ENCODE data around the gene SERPINB12. TPM values are rescaled to one million over a fixed set of nuclear protein-coding genes. Genes with fewer than 3 reads are reported as not detected.

Gene SERPINB12
- total RNA-seq, 2 donors from 2014 or later: not detected

DNA sequence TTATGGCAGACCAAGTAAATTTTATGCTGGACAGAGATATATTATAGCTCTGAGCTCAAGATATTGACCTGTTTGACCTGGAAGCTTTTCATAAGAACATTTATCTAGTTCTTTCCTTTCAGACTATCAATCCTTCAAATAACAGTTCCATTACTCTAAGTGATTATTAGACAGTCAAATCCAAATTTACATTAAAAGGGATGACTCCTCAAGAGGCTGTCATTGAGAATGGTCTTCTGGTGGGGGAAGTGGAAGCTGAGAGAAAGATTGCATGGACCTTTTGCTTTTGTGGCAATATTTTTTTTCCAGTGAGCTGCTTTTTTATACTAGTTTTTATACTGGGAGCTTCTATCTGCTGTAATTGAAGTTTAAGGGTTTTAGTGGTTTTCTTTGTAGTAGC lies 14.9 kb upstream of the SERPINB12 start:
- H3K4me3 ChIP-seq: no peak overlapping the region
- H3K36me3 ChIP-seq (replicated peaks in 1 of 2; ENCODE audit: insufficient read depth in 1 of 2, low read depth in 2 of 2): no peaks in the 10 kb centered on the region
- H3K9me3 ChIP-seq: no peaks in the 10 kb centered on the region
- TF ChIP-seq, protein P1, sequence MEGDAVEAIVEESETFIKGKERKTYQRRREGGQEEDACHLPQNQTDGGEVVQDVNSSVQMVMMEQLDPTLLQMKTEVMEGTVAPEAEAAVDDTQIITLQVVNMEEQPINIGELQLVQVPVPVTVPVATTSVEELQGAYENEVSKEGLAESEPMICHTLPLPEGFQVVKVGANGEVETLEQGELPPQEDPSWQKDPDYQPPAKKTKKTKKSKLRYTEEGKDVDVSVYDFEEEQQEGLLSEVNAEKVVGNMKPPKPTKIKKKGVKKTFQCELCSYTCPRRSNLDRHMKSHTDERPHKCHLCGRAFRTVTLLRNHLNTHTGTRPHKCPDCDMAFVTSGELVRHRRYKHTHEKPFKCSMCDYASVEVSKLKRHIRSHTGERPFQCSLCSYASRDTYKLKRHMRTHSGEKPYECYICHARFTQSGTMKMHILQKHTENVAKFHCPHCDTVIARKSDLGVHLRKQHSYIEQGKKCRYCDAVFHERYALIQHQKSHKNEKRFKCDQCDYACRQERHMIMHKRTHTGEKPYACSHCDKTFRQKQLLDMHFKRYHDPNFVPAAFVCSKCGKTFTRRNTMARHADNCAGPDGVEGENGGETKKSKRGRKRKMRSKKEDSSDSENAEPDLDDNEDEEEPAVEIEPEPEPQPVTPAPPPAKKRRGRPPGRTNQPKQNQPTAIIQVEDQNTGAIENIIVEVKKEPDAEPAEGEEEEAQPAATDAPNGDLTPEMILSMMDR (IDR thresholded peaks at IDR 0.05): no peak
- TF ChIP-seq POLR2A (IDR thresholded peaks at IDR 0.05): no peak
- H3K27ac ChIP-seq: no peak overlapping the region
- no peaks in the 10 kb centered on the region for H3K27me3 ChIP-seq
- H3K4me1 ChIP-seq: peaks cover 10% of the 10 kb centered on the region
- intact Hi-C loops (cut with DNase I): loop anchor here (10.0 kb wide), 1 partner anchor 408 kb away; no protein-coding TSS in a partner anchor
- ATAC-seq (no peak), DNase-seq (no peak)

DNA sequence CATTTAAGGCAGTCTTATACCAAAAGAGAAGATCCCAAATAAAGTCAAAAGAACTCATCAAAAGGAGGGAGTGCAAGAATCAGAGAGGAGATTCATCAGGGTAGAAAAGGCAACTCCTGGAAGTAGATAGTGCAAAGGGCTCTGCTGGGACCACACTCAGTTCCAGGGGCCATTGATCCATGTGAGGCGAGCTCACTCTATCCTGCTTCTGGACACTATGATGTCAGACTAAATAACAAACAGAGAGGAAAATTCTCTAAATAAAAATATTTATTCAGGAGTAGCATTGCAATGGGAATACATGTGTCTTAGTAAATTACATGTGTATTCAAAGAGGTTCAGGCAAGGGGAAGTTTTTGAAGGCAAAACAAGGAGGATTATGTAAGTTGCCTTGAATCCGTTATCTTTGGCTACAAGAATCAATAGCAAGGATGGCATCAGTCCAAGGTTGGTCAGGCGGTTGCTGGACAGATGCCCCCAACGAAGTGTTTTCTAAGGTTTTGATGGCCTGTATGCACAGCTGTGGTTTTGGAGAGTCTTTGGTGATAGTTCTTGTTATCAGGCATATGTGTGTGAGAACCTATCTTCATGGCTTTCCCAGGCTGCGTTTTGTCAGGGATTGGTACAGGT lies 13.2 kb upstream of the SERPINB12 start:
- Histone ChIP-seq H3K4me1 (peaks cover 10% of the 10 kb centered on the region), H3K4me3 (no peak overlapping the region), H3K27me3 (no peaks in the 10 kb centered on the region), H3K36me3 (replicated peaks in 1 of 2; ENCODE audit: insufficient read depth in 1 of 2, low read depth in 2 of 2) (no peaks in the 10 kb centered on the region), H3K9me3 (no peaks in the 10 kb centered on the region), H3K27ac (no peak overlapping the region)
- TF ChIP-seq, protein P1 (IDR thresholded peaks at IDR 0.05): no peak
- TF ChIP-seq POLR2A (IDR thresholded peaks at IDR 0.05): no peak
- ATAC-seq (peak; percentile 92), DNase-seq (peak; percentile 56 to 74 (median 65))
- intact Hi-C loops (cut with DNase I): loop anchor here (10.0 kb wide), 1 partner anchor 406 kb away; no protein-coding TSS in a partner anchor
- 33 to 36% methylated on average over 5 of the region's 5 CpGs for WGBS, 2 donors

DNA sequence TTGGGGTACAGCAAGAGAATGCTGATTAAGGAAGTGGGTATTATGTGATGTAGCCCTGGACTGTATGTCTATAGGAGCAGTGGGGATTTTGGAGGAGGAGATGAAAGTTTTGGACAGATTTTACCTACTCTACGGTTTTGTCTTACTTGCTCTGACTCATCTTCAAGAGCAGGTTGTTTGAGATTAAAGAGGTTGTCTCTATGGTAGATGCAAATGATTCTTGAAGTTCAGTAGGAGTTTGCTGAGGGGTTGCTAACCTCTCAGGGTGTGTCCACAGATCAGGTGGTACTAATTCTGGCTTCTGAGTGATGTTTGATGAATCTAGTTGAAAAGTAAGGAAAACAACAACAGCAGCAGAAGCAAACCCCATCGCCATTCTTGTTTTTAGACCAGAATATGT lies 9.7 kb upstream of the SERPINB12 start:
- H3K4me3 ChIP-seq: no peak overlapping the region
- DNase-seq (no peak), ATAC-seq (no peak)
- WGBS, 2 donors: 89 to 97% methylated on average over 2 of the region's 2 CpGs
- H3K27ac ChIP-seq: no peak overlapping the region
- H3K9me3 ChIP-seq: no peaks in the 10 kb centered on the region
- intact Hi-C loops (cut with DNase I): no loop called here
- H3K27me3 ChIP-seq: no peaks in the 10 kb centered on the region
- TF ChIP-seq, protein P1 (IDR thresholded peaks at IDR 0.05): no peak
- TF ChIP-seq POLR2A (IDR thresholded peaks at IDR 0.05): no peak
- peaks cover 10% of the 10 kb centered on the region for H3K4me1 ChIP-seq
- H3K36me3 ChIP-seq (replicated peaks in 1 of 2; ENCODE audit: insufficient read depth in 1 of 2, low read depth in 2 of 2): no peaks in the 10 kb centered on the region

DNA sequence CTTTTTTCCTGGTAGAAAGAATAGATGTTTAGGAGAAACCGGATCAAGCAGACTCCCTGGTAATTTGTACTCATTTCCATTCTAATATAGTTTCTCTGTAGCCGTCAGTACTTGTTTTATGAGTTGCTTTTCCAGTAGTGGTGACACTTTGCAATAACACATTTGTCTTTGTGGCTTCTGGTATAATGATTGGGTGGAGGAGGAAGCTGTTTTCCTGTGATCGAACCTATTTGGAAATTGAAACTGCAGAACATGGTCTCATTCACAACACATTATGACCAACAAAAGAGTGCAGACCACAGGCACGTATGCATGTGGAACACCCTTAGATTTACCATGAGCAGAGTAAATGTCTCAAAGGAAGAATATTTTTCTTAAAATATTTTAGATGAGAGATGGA lies 7.6 kb upstream of the SERPINB12 start:
- Histone ChIP-seq H3K9me3 (no peaks in the 10 kb centered on the region), H3K4me3 (no peak overlapping the region), H3K4me1 (no peaks in the 10 kb centered on the region), H3K27ac (no peak overlapping the region), H3K36me3 (replicated peaks in 1 of 2; ENCODE audit: insufficient read depth in 1 of 2, low read depth in 2 of 2) (no peaks in the 10 kb centered on the region), H3K27me3 (no peaks in the 10 kb centered on the region)
- intact Hi-C loops (cut with DNase I): no loop called here
- no peak for DNase-seq
- 66% methylated on average over 4 of the region's 4 CpGs for WGBS, 2 donors
- no peak for ATAC-seq
- TF ChIP-seq, protein P1 (IDR thresholded peaks at IDR 0.05): no peak
- no peak for TF ChIP-seq POLR2A (IDR thresholded peaks at IDR 0.05)

DNA sequence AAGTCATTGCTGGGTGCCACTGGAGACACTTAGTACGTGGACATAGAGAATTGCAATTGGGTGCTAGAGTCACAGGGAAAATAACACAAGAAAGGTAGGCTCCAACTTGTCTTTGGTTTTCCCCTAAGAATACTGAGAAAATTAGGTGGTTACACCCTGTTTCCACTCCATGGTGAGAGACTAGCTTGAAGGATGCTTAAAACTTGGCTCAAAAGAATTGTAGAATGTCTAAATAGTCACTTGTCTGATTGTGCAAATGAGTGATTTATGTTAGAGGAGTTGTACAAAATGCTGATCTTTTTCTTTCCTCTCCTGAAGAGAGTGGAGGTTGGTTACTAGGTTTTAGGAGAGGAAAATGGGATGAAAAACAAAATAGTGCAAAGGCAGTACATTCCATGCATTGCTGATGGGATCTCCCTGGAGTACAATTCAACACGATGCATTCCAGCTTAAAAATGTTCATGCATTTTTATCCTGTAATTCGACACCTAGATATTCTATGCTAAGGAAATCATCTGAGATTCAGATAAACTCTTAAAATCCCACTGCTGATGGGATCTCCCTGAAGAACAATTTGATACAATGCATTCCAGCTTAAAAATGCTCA lies 2.2 kb upstream of the SERPINB12 start:
- no peak for DNase-seq
- TF ChIP-seq, protein P1 (IDR thresholded peaks at IDR 0.05): no peak
- WGBS, 2 donors: 46 to 58% methylated on average over 3 of the region's 3 CpGs

More for the DNA sequence above, 2.2 kb upstream of the SERPINB12 start:
- H3K4me3 ChIP-seq: no peak overlapping the region
- intact Hi-C loops (cut with DNase I): no loop called here
- no peak overlapping the region for H3K27ac ChIP-seq
- no peaks in the 10 kb centered on the region for H3K9me3 ChIP-seq
- no peaks in the 10 kb centered on the region for H3K36me3 ChIP-seq (replicated peaks in 1 of 2; ENCODE audit: insufficient read depth in 1 of 2, low read depth in 2 of 2)
- ATAC-seq: no peak
- no peaks in the 10 kb centered on the region for H3K4me1 ChIP-seq
- no peaks in the 10 kb centered on the region for H3K27me3 ChIP-seq

Data from body of pancreas (tissue), 4 donors.